Liver (tissue), 9 donors: Measurements from ENCODE around the gene PSMG3. TPM values are rescaled to one million over a fixed set of nuclear protein-coding genes. Genes with fewer than 3 reads are reported as not detected.

ENCODE experiments used
- DNase-seq: peaks from one replicate; pipeline ENCODE4 v3.0.0-alpha.2; 2017; ENCODE audit warnings: low spot score
- H3K27ac ChIP-seq, 2 donors: one replicate each; pipeline ENCODE4 v1.7.0; 2013; ENCODE audit warnings: inconsistent platforms in 2 of 2, low read length in 2 of 2, control low read depth in 1 of 2, low read depth in 1 of 2, mild to moderate bottlenecking in 1 of 2
- H3K27me3 ChIP-seq, 4 donors: one replicate each; pipeline versions ENCODE4 v1.6.1 to v1.7.0; 2013; ENCODE audit warnings: low read length in 3 of 4, inconsistent platforms in 1 of 4, mild to moderate bottlenecking in 1 of 4, moderate library complexity in 1 of 4; ENCODE audit not compliant: control insufficient read depth in 4 of 4, insufficient read depth in 4 of 4
- H3K36me3 ChIP-seq, 4 donors: one replicate each; pipeline versions ENCODE4 v1.6.1 to v1.7.0; 2013; ENCODE audit warnings: low read length in 3 of 4, mild to moderate bottlenecking in 3 of 4, low read depth in 1 of 4, moderate library complexity in 1 of 4; ENCODE audit not compliant: control insufficient read depth in 4 of 4, insufficient read depth in 3 of 4
- H3K4me1 ChIP-seq, 4 donors: one replicate each; pipeline versions ENCODE4 v1.6.1 to v1.7.0; 2013; ENCODE audit warnings: low read length in 3 of 4, mild to moderate bottlenecking in 3 of 4, moderate library complexity in 1 of 4; ENCODE audit not compliant: control insufficient read depth in 4 of 4, insufficient read depth in 4 of 4
- H3K4me3 ChIP-seq, 3 donors: one replicate each; pipeline versions ENCODE4 v1.6.1 to v1.7.0; 2013; ENCODE audit warnings: low read length in 3 of 3, control low read depth in 1 of 3, low read depth in 1 of 3, mild to moderate bottlenecking in 1 of 3
- H3K9ac ChIP-seq, 2 donors: one replicate each; pipeline ENCODE4 v1.7.0; 2013; ENCODE audit warnings: low read length in 2 of 2, mild to moderate bottlenecking in 2 of 2, moderate library complexity in 2 of 2, control low read depth in 1 of 2, low read depth in 1 of 2
- H3K9me3 ChIP-seq, 4 donors: one replicate each; pipeline versions ENCODE4 v1.6.1 to v1.7.0; 2013; ENCODE audit warnings: low read length in 3 of 4; ENCODE audit not compliant: control insufficient read depth in 4 of 4
- CTCF ChIP-seq: fragments of 150-350 bp; IDR thresholded peaks from 2 replicates; pipeline ENCODE4 v1.5.1; 2017; ENCODE audit warnings: improper control_type of control experiment, low read depth, low read length; ENCODE audit not compliant: missing input control
- FOXA1 ChIP-seq: IDR thresholded peaks from 2 replicates; pipeline ENCODE4 v1.6.1; 2016; ENCODE audit warnings: antibody characterized with exemption
- FOXA2 ChIP-seq: IDR thresholded peaks from 2 replicates; pipeline ENCODE4 v1.6.1; 2016; ENCODE audit warnings: antibody characterized with exemption
- GABPA ChIP-seq, 2 donors: IDR thresholded peaks in 1 of 2; conservative IDR thresholded peaks in 1 of 2; 2 replicates each; pipeline ENCODE4 v1.6.1; 2016; ENCODE audit warnings: antibody characterized with exemption in 2 of 2, mild to moderate bottlenecking in 1 of 2, moderate library complexity in 1 of 2
- HNF4A ChIP-seq, 2 donors: conservative IDR thresholded peaks; 2 replicates each; pipeline ENCODE4 v1.6.1; 2016; ENCODE audit warnings: antibody characterized with exemption in 2 of 2, mild to moderate bottlenecking in 2 of 2
- JUND ChIP-seq, 2 donors: IDR thresholded peaks; 2 replicates each; pipeline ENCODE4 v1.6.1; 2016; ENCODE audit warnings: antibody characterized with exemption in 2 of 2
- RAD21 ChIP-seq, 2 donors: IDR thresholded peaks; 2 replicates each; pipeline ENCODE4 v1.6.1; 2016; ENCODE audit warnings: antibody characterized with exemption in 2 of 2, mild to moderate bottlenecking in 2 of 2
- SP1 ChIP-seq: IDR thresholded peaks from 2 replicates; pipeline ENCODE4 v1.6.1; 2018; ENCODE audit warnings: antibody characterized with exemption, mild to moderate bottlenecking
- TAF1 ChIP-seq: conservative IDR thresholded peaks from 2 replicates; pipeline ENCODE4 v1.6.1; 2016; ENCODE audit warnings: antibody characterized with exemption, mild to moderate bottlenecking
- YY1 ChIP-seq: IDR thresholded peaks from 2 replicates; pipeline ENCODE4 v1.6.1; 2016; ENCODE audit warnings: antibody characterized with exemption, mild to moderate bottlenecking
- WGBS: extraction: QIAGEN DNeasy Blood & Tissue Kit; methylation state at CpG from one replicate; pipeline ENCODE4 v1.1.7; 2013; 5-methylcytosine and 5-hydroxymethylcytosine counted together
- polyA plus RNA-seq, 2 donors: library from polyadenylated mRNA; stranded (reverse) in 1 of 2; unstranded in 1 of 2; fragments of 200-250 nt in 1 of 2; fragments of >200 nt in 1 of 2; fragmentation: Nextera tagmentation in 1 of 2; extraction: Ambion mirVana in 1 of 2; gene quantifications; one replicate each; pipeline versions ENCODE4 v1.2.1 to v1.2.3, GENCODE V29; 2013 to 2015
- total RNA-seq, 2 donors: library from RNA; depleted of rRNA; stranded (reverse); fragments of >200 nt; gene quantifications; one replicate each; pipeline ENCODE4 v1.2.3, GENCODE V29; 2014
- TF ChIP-seq, protein P1 (sequence below): IDR thresholded peaks from 2 replicates; pipeline ENCODE4 v1.6.1; 2016; ENCODE audit warnings: antibody characterized with exemption
- TF ChIP-seq, protein P2 (sequence below): IDR thresholded peaks from 2 replicates; pipeline ENCODE4 v1.6.1; 2016; ENCODE audit warnings: antibody characterized with exemption, mild to moderate bottlenecking
- donor health status: healthy.
- donor health status: healthy.
- donor health status: healthy.
- donor health status: healthy.
- donor health status: healthy.

PSMG3 gene
- total and polyA plus RNA-seq, 4 donors = 10.1 to 22.4 (median 15.7) TPM

GRCh38 chr7:1557771-1558170 lies 12.1 kb downstream of the PSMG3 start:
- H3K9me3 ChIP-seq = no peaks in the 10 kb centered on the region
- H3K36me3 ChIP-seq = no peaks in the 10 kb centered on the region
- H3K4me1 ChIP-seq = peaks cover 2 to 18% (median 10%) of the 10 kb centered on the region in 4 donors
- 95% methylated on average over 10 of the region's 10 CpGs for WGBS
- DNase-seq = no peak
- H3K27ac ChIP-seq = no peak overlapping the region
- no peak overlapping the region for H3K9ac ChIP-seq
- no peak for TF ChIP-seq JUND (IDR thresholded peaks at IDR 0.05)
- TF ChIP-seq TAF1 = no peak
- TF ChIP-seq YY1 = no peak
- TF ChIP-seq FOXA1 = no peak
- TF ChIP-seq GABPA (IDR thresholded peaks at IDR 0.05 in 1 of 2, conservative IDR thresholded peaks at IDR 0.05 in 1 of 2) = no peak
- TF ChIP-seq, protein P1, sequence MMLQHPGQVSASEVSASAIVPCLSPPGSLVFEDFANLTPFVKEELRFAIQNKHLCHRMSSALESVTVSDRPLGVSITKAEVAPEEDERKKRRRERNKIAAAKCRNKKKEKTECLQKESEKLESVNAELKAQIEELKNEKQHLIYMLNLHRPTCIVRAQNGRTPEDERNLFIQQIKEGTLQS = no peak
- TF ChIP-seq, protein P2, sequence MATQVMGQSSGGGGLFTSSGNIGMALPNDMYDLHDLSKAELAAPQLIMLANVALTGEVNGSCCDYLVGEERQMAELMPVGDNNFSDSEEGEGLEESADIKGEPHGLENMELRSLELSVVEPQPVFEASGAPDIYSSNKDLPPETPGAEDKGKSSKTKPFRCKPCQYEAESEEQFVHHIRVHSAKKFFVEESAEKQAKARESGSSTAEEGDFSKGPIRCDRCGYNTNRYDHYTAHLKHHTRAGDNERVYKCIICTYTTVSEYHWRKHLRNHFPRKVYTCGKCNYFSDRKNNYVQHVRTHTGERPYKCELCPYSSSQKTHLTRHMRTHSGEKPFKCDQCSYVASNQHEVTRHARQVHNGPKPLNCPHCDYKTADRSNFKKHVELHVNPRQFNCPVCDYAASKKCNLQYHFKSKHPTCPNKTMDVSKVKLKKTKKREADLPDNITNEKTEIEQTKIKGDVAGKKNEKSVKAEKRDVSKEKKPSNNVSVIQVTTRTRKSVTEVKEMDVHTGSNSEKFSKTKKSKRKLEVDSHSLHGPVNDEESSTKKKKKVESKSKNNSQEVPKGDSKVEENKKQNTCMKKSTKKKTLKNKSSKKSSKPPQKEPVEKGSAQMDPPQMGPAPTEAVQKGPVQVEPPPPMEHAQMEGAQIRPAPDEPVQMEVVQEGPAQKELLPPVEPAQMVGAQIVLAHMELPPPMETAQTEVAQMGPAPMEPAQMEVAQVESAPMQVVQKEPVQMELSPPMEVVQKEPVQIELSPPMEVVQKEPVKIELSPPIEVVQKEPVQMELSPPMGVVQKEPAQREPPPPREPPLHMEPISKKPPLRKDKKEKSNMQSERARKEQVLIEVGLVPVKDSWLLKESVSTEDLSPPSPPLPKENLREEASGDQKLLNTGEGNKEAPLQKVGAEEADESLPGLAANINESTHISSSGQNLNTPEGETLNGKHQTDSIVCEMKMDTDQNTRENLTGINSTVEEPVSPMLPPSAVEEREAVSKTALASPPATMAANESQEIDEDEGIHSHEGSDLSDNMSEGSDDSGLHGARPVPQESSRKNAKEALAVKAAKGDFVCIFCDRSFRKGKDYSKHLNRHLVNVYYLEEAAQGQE = no peak
- no peak for TF ChIP-seq RAD21 (IDR thresholded peaks at IDR 0.05)
- no peak for TF ChIP-seq CTCF
- no peak for TF ChIP-seq HNF4A (conservative IDR thresholded peaks at IDR 0.05)
- no peaks in the 10 kb centered on the region for H3K27me3 ChIP-seq
- H3K4me3 ChIP-seq = no peak overlapping the region

DNA sequence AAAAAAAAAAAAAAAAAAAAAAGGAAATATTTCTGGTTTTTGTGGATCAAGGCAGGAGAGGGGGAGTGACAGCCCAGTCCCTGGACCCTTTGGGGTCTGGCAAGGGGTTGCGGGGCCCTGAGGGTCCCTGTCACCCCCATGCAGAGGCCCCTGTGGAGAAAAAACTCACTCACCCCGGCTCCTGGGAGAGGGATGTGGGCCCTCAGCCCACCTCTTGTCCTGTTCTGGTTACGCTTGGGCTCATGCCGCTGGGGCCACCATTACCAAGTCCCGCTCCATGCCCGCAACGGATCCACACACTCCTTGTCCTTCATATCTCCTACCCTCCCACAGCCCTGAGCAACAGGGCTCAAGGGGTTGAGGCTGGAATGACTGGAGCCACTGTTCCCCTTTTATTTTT lies 12.8 kb downstream of the PSMG3 start:
- no peak for TF ChIP-seq SP1
- TF ChIP-seq GABPA (IDR thresholded peaks at IDR 0.05 in 1 of 2, conservative IDR thresholded peaks at IDR 0.05 in 1 of 2) = no peak
- TF ChIP-seq RAD21 (IDR thresholded peaks at IDR 0.05) = no peak
- no peak for TF ChIP-seq FOXA1
- TF ChIP-seq FOXA2 = no peak
- H3K9me3 ChIP-seq = no peaks in the 10 kb centered on the region
- peaks cover 2 to 18% (median 10%) of the 10 kb centered on the region in 4 donors for H3K4me1 ChIP-seq
- no peak overlapping the region for H3K9ac ChIP-seq
- no peak overlapping the region for H3K27ac ChIP-seq
- H3K36me3 ChIP-seq = peaks cover 0 to 2% (median under 1%) of the 10 kb centered on the region in 4 donors
- H3K27me3 ChIP-seq = no peaks in the 10 kb centered on the region
- no peak for DNase-seq
- H3K4me3 ChIP-seq = no peak overlapping the region
- 96% methylated on average over 7 of the region's 7 CpGs for WGBS
